ENCODE results near the gene EDRF1. TPM values are rescaled to one million over a fixed set of nuclear protein-coding genes. Genes with fewer than 3 reads are reported as not detected.

The EDRF1 gene
- total and polyA plus RNA-seq, 2 of the 13 experiments (the other 11 are each of a cell fraction or from before 2014, with no cell fraction given), result 16.9 to 26.7 TPM

- peak; percentile 77 for TF ChIP-seq ZGPAT (CRISPR knock-in tag; IDR thresholded peaks at IDR 0.05)
- TF ChIP-seq ZNF292 (CRISPR knock-in tag; IDR thresholded peaks at IDR 0.05; ENCODE audit: borderline replicate concordance, low read depth), result no peak
- TF ChIP-seq SETDB1 (CRISPR knock-in tag; IDR thresholded peaks at IDR 0.05; ENCODE audit: borderline replicate concordance), result no peak; the same call in 1 of the 2 replicates
- peak; percentile 85; the same call in 1 of the 2 replicates for TF ChIP-seq LBX2 (CRISPR knock-in tag; IDR thresholded peaks at IDR 0.05; ENCODE audit: borderline replicate concordance)
- TF ChIP-seq ZNF674 (CRISPR knock-in tag; IDR thresholded peaks at IDR 0.05; ENCODE audit: low read depth), result 0 out of 2 replicates have a peak, but pooled peaks have one; percentile 75
- no peak for TF ChIP-seq FOXM1 (CRISPR knock-in tag; IDR thresholded peaks at IDR 0.05)
- TF ChIP-seq TFAP4 (IDR thresholded peaks at IDR 0.05; ENCODE audit: borderline replicate concordance, low read depth), result no peak; the same call in 1 of the 2 replicates
- TF ChIP-seq, protein P1, sequence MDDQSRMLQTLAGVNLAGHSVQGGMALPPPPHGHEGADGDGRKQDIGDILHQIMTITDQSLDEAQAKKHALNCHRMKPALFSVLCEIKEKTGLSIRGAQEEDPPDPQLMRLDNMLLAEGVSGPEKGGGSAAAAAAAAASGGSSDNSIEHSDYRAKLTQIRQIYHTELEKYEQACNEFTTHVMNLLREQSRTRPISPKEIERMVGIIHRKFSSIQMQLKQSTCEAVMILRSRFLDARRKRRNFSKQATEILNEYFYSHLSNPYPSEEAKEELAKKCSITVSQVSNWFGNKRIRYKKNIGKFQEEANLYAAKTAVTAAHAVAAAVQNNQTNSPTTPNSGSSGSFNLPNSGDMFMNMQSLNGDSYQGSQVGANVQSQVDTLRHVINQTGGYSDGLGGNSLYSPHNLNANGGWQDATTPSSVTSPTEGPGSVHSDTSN (CRISPR knock-in tag; IDR thresholded peaks at IDR 0.05; ENCODE audit: borderline replicate concordance), result peak; percentile 76; the same call in 1 of the 2 replicates
- TF ChIP-seq CHCHD3 (CRISPR knock-in tag; IDR thresholded peaks at IDR 0.05), result 0 out of 2 replicates have a peak, but pooled peaks have one; percentile 19
- 0 out of 2 replicates have a peak, but pooled peaks have one; percentile 29 for TF ChIP-seq FOXJ3 (CRISPR knock-in tag; IDR thresholded peaks at IDR 0.05; ENCODE audit: borderline replicate concordance)
- TF ChIP-seq MEF2D (CRISPR knock-in tag; IDR thresholded peaks at IDR 0.05), result no peak; the same call in none of the 2 replicates
- TF ChIP-seq CENPX (CRISPR knock-in tag; IDR thresholded peaks at IDR 0.05), result no peak
- peak; percentile 88 for TF ChIP-seq HOXA9 (CRISPR knock-in tag; IDR thresholded peaks at IDR 0.05; ENCODE audit: borderline replicate concordance)
- TF ChIP-seq, protein P2, sequence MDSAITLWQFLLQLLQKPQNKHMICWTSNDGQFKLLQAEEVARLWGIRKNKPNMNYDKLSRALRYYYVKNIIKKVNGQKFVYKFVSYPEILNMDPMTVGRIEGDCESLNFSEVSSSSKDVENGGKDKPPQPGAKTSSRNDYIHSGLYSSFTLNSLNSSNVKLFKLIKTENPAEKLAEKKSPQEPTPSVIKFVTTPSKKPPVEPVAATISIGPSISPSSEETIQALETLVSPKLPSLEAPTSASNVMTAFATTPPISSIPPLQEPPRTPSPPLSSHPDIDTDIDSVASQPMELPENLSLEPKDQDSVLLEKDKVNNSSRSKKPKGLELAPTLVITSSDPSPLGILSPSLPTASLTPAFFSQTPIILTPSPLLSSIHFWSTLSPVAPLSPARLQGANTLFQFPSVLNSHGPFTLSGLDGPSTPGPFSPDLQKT (CRISPR knock-in tag; IDR thresholded peaks at IDR 0.05; ENCODE audit: borderline replicate concordance), result no peak
- TF ChIP-seq, protein P3, sequence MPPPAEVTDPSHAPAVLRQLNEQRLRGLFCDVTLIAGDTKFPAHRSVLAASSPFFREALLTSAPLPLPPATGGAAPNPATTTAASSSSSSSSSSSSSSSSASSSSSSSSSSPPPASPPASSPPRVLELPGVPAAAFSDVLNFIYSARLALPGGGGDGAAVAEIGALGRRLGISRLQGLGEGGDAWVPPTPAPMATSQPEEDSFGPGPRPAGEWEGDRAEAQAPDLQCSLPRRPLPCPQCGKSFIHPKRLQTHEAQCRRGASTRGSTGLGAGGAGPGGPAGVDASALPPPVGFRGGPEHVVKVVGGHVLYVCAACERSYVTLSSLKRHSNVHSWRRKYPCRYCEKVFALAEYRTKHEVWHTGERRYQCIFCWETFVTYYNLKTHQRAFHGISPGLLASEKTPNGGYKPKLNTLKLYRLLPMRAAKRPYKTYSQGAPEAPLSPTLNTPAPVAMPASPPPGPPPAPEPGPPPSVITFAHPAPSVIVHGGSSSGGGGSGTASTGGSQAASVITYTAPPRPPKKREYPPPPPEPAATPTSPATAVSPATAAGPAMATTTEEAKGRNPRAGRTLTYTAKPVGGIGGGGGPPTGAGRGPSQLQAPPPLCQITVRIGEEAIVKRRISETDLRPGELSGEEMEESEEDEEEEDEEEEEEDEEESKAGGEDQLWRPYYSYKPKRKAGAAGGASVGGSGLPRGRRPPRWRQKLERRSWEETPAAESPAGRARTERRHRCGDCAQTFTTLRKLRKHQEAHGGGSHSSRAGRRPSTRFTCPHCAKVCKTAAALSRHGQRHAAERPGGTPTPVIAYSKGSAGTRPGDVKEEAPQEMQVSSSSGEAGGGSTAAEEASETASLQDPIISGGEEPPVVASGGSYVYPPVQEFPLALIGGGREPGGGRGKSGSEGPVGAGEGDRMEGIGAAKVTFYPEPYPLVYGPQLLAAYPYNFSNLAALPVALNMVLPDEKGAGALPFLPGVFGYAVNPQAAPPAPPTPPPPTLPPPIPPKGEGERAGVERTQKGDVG (CRISPR knock-in tag; IDR thresholded peaks at IDR 0.05; ENCODE audit: borderline replicate concordance), result no peak
- peak; percentile 64 for TF ChIP-seq AGO1 (IDR thresholded peaks at IDR 0.05; ENCODE audit: low read depth, low read length, poor library complexity, severe bottlenecking)
- TF ChIP-seq ZNF790 (CRISPR knock-in tag; IDR thresholded peaks at IDR 0.05; ENCODE audit: borderline replicate concordance), result peak; percentile 98
- no peak for TF ChIP-seq NCOR1 (IDR thresholded peaks at IDR 0.05; ENCODE audit: borderline replicate concordance, low read length)
- TF ChIP-seq ZNF124 (CRISPR knock-in tag; IDR thresholded peaks at IDR 0.05), result peak; percentile 19; the same call in 1 of the 2 replicates
Measured at GRCh38 chr10:125719173-125720001, at the start of gene EDRF1 (continued).

Measured in HepG2 (cell line).